WTC11 (cell line): Measurements from ENCODE around the gene SLC6A5.

ENCODE experiments used
- CTCF ChIP-seq: fragments of 200-600 bp; IDR thresholded peaks from 2 replicates; pipeline ENCODE4 v1.8.0; 2022; ENCODE audit warnings: antibody characterized with exemption
- NFYB ChIP-seq: sonication (generic); formaldehyde crosslinking; conservative IDR thresholded peaks from 2 replicates; pipeline ENCODE4 v1.8.0; 2022; ENCODE audit warnings: low read depth, missing genetic modification reagents
- NR2C2 ChIP-seq: sonication (generic); formaldehyde crosslinking; IDR thresholded peaks from 2 replicates; pipeline ENCODE4 v1.8.0; 2022; ENCODE audit warnings: mild to moderate bottlenecking, missing genetic modification reagents
- TF ChIP-seq, protein P1 (sequence below): sonication (generic); formaldehyde crosslinking; IDR thresholded peaks from 2 replicates; pipeline ENCODE4 v1.8.0; 2022; ENCODE audit warnings: mild to moderate bottlenecking, missing genetic modification reagents

- TF ChIP-seq CTCF, result no peak
- no peak for TF ChIP-seq NR2C2
- no peak for TF ChIP-seq NFYB (CRISPR knock-in tag)
- TF ChIP-seq, protein P1, sequence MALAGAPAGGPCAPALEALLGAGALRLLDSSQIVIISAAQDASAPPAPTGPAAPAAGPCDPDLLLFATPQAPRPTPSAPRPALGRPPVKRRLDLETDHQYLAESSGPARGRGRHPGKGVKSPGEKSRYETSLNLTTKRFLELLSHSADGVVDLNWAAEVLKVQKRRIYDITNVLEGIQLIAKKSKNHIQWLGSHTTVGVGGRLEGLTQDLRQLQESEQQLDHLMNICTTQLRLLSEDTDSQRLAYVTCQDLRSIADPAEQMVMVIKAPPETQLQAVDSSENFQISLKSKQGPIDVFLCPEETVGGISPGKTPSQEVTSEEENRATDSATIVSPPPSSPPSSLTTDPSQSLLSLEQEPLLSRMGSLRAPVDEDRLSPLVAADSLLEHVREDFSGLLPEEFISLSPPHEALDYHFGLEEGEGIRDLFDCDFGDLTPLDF (CRISPR knock-in tag), result no peak
Observed at GRCh38 chr11:20658135-20658534, 58.7 kb downstream of the SLC6A5 start.
